Activated gamma-delta T cell (primary cell): Measurements from ENCODE around the gene VAV2.

Source experiments
- DNase-seq: peaks from one replicate; lab custom pipeline; 2025; lab: John Stamatoyannopoulos, UW

The VAV2 gene

GRCh38 chr9:134028076-134028475 lies 36.0 kb upstream of the VAV2 start:
- no peak for DNase-seq

GRCh38 chr9:134027561-134027960 lies 35.4 kb upstream of the VAV2 start:
- DNase-seq: no peak

GRCh38 chr9:134026981-134027380 lies 34.9 kb upstream of the VAV2 start:
- no peak for DNase-seq

- DNase-seq: no peak
These were observed 34.5 kb upstream of the VAV2 start for GRCh38 chr9:134026581-134026980.

- peak; percentile 33 for DNase-seq
These were observed 33.8 kb upstream of the VAV2 start for GRCh38 chr9:134025606-134026541.

- DNase-seq: peak; percentile 85
These were observed 32.9 kb upstream of the VAV2 start, which contains the start of gene BRD3OS for GRCh38 chr9:134024828-134025605. TSS of gene BRD3OS (plus strand) at chr9:134025481. CDS start at chr9:134026748, 1,267 bp downstream.

GRCh38 chr9:134024214-134024792 lies 32.2 kb upstream of the VAV2 start:
- no peak for DNase-seq

- DNase-seq: no peak
These were observed 22.8 kb upstream of the VAV2 start for GRCh38 chr9:134014946-134015345.

GRCh38 chr9:134011401-134011800 lies 19.3 kb upstream of the VAV2 start:
- DNase-seq: no peak

- DNase-seq: no peak
These were observed 18.4 kb upstream of the VAV2 start for GRCh38 chr9:134010310-134011173.

- no peak for DNase-seq
These were observed 15.4 kb upstream of the VAV2 start for GRCh38 chr9:134007571-134007970.

- DNase-seq: no peak
These were observed 15.0 kb upstream of the VAV2 start for GRCh38 chr9:134007150-134007549.

- DNase-seq: no peak
These were observed 13.3 kb upstream of the VAV2 start for GRCh38 chr9:134005381-134005780.

- no peak for DNase-seq
These were observed 12.8 kb upstream of the VAV2 start for GRCh38 chr9:134004881-134005280.

GRCh38 chr9:134004131-134004873 lies 12.2 kb upstream of the VAV2 start:
- no peak for DNase-seq

- DNase-seq: no peak
These were observed 11.1 kb upstream of the VAV2 start for GRCh38 chr9:134003237-134003636.

GRCh38 chr9:134002796-134003195 lies 10.7 kb upstream of the VAV2 start:
- no peak for DNase-seq

GRCh38 chr9:133999851-134000265 lies 7.7 kb upstream of the VAV2 start:
- DNase-seq: no peak

GRCh38 chr9:133998915-133999595 lies 6.9 kb upstream of the VAV2 start:
- no peak for DNase-seq

- DNase-seq: no peak
These were observed 5.5 kb upstream of the VAV2 start for GRCh38 chr9:133997584-133997983.
